ACHN (cell line): ENCODE results near the gene DMD.
"Not testable (repeated sequence)": the region's sequence is repeated elsewhere in the genome, so short reads cannot be mapped to it uniquely, and the experiment has no call there.

ENCODE experiments used
- DNase-seq: peaks from one replicate; pipeline ENCODE4 v3.0.0-alpha.2; 2015
- in situ Hi-C: cut with HindIII; loops from 2 replicates; pipeline ENCODE4 v1.10.0; 2017; ENCODE audit warnings: low sequenced_read_pairs, low pct_ligation_motif_present, low pct_unique_long_range_greater_than_20kb

Gene DMD

GRCh38 chrX:31522760-31523159, 1688.6 kb downstream of the DMD start:
- in situ Hi-C loops: no loop called here
- no peak for DNase-seq

GRCh38 chrX:31521941-31522340, 1689.4 kb downstream of the DMD start:
- in situ Hi-C loops: no loop called here

GRCh38 chrX:31516527-31516926, 1694.8 kb downstream of the DMD start:
- DNase-seq: no peak
- in situ Hi-C loops: no loop called here

More at GRCh38 chrX:31521941-31522340, 1689.4 kb downstream of the DMD start:
- no peak for DNase-seq

GRCh38 chrX:31508338-31508737, 1703.0 kb downstream of the DMD start:
- in situ Hi-C loops: no loop called here

GRCh38 chrX:31506928-31507327, 1704.4 kb downstream of the DMD start:
- in situ Hi-C loops: no loop called here
- DNase-seq: no peak

More at GRCh38 chrX:31508338-31508737, 1703.0 kb downstream of the DMD start:
- no peak for DNase-seq

- in situ Hi-C loops: no loop called here
- no peak for DNase-seq
Measured at GRCh38 chrX:31506360-31506759, 1705.0 kb downstream of the DMD start.

- DNase-seq: no peak
- in situ Hi-C loops: no loop called here
Measured at GRCh38 chrX:31500921-31501320, 1710.4 kb downstream of the DMD start.

GRCh38 chrX:31499109-31499508, 1712.2 kb downstream of the DMD start:
- no peak for DNase-seq
- in situ Hi-C loops: no loop called here

- no peak for DNase-seq
- in situ Hi-C loops: no loop called here
Measured at GRCh38 chrX:31497086-31497485, 1714.3 kb downstream of the DMD start.

- DNase-seq: no peak
- in situ Hi-C loops: no loop called here
Measured at GRCh38 chrX:31487951-31488350, 1723.4 kb downstream of the DMD start.

GRCh38 chrX:31483336-31483735, 1728.0 kb downstream of the DMD start:
- in situ Hi-C loops: no loop called here
- DNase-seq: no peak

- DNase-seq: no peak
- in situ Hi-C loops: no loop called here
Measured at GRCh38 chrX:31480696-31481095, 1730.7 kb downstream of the DMD start.

GRCh38 chrX:31471229-31471628, 1740.1 kb downstream of the DMD start:
- in situ Hi-C loops: no loop called here
- no peak for DNase-seq

GRCh38 chrX:31470753-31471152, 1740.6 kb downstream of the DMD start:
- DNase-seq, in situ Hi-C loops: not testable (repeated sequence)

GRCh38 chrX:31464306-31464915, 1746.9 kb downstream of the DMD start:
- DNase-seq: no peak
- in situ Hi-C loops: no loop called here

GRCh38 chrX:31461266-31461665, 1750.1 kb downstream of the DMD start:
- in situ Hi-C loops: no loop called here
- no peak for DNase-seq

GRCh38 chrX:31459361-31459760, 1752.0 kb downstream of the DMD start:
- DNase-seq: no peak
- in situ Hi-C loops: no loop called here

- in situ Hi-C loops: no loop called here
- no peak for DNase-seq
Measured at GRCh38 chrX:31449965-31450364, 1761.4 kb downstream of the DMD start.

- in situ Hi-C loops: no loop called here
- no peak for DNase-seq
Measured at GRCh38 chrX:31449081-31449480, 1762.3 kb downstream of the DMD start.

GRCh38 chrX:31445542-31445941, 1765.8 kb downstream of the DMD start:
- in situ Hi-C loops: no loop called here
- DNase-seq: no peak

GRCh38 chrX:31443654-31444053, 1767.7 kb downstream of the DMD start:
- no peak for DNase-seq
- in situ Hi-C loops: no loop called here
